Prostate gland (tissue), 2 donors: ENCODE measurements around the gene TUBB4A.

Source experiments
- CTCF ChIP-seq, 4 experiments: fragments of 200-600 bp in 2 of 4; fragments of 450-650 bp in 2 of 4; sonication (generic) in 2 of 4; IDR thresholded peaks; 1 replicate in 3 of 4; 2 replicates in 1 of 4; pipeline ENCODE4 v1.5.1; 2016 to 2019; ENCODE audit warnings: antibody characterized with exemption in 4 of 4, mild to moderate bottlenecking in 2 of 4, moderate library complexity in 2 of 4
- POLR2A ChIP-seq: fragments of 450-650 bp; IDR thresholded peaks from one replicate; pipeline ENCODE4 v1.6.1; 2016; ENCODE audit warnings: antibody characterized with exemption, mild to moderate bottlenecking
- POLR2AphosphoS5 ChIP-seq: sonication (generic); formaldehyde crosslinking; IDR thresholded peaks from one replicate; pipeline ENCODE4 v1.6.1; 2017; ENCODE audit warnings: antibody characterized with exemption

- TF ChIP-seq CTCF (IDR thresholded peaks at IDR 0.05) (no peak), POLR2A (no peak), POLR2AphosphoS5 (no peak)
Measured at GRCh38 chr19:6531956-6532243, 29.8 kb upstream of the TUBB4A start.
